PC-3 (cell line): ENCODE results near the gene S1PR1. TPM values are rescaled to one million over a fixed set of nuclear protein-coding genes. Genes with fewer than 3 reads are reported as not detected.
A peak's percentile ranks its signal among the peaks of the same experiment; 100 is the strongest.

ENCODE experiments used
- ATAC-seq: fragments of 200-7000 bp; cut with Tn5 transposase; 2 replicates; pipeline ENCODE4 v1.9.1; 2020; ENCODE audit warnings: mild to moderate bottlenecking, moderate library complexity
- BruUV-seq: library from RNA; stranded (reverse); fragments of 400-500 nt; replicated peaks from 2 replicates; lab custom pipeline; 2021; lab: Mats Ljungman, UMichigan
- CTCF ChIA-PET: fragments of 300-600 bp; sonication (Branson Sonifier 250); formaldehyde crosslinking; loops from one replicate; lab custom pipeline; 2022; ENCODE audit warnings: antibody characterized with exemption; lab: Charles Lee
- POLR2A ChIA-PET: fragments of 300-600 bp; sonication (Branson Sonifier 250); formaldehyde crosslinking; loops from one replicate; lab custom pipeline; 2022; ENCODE audit warnings: antibody characterized with exemption; ENCODE audit not compliant: unreplicated experiment; lab: Charles Lee
- DNase-seq: peaks from one replicate; pipeline ENCODE4 v3.0.0-alpha.2; 2015
- H2AFZ ChIP-seq: fragments of 300-600 bp; sonication (generic); 2 replicates; pipeline ENCODE4 v1.6.0; 2016; ENCODE audit warnings: antibody characterized with exemption, low read length
- H3F3A ChIP-seq: fragments of 300-600 bp; sonication (generic); one replicate; pipeline ENCODE4 v1.6.0; 2017; ENCODE audit warnings: antibody characterized with exemption, low read length, control low read depth, mild to moderate bottlenecking; ENCODE audit not compliant: unreplicated experiment
- H3K27ac ChIP-seq: fragments of 300-600 bp; sonication (generic); 2 replicates; pipeline ENCODE4 v1.5.1; 2016; ENCODE audit warnings: mild to moderate bottlenecking, low read length
- H3K27me3 ChIP-seq: fragments of 300-600 bp; sonication (generic); 2 replicates; pipeline ENCODE4 v1.6.1; 2016; ENCODE audit warnings: low read length, mixed read lengths
- H3K36me3 ChIP-seq: fragments of 300-600 bp; sonication (generic); 2 replicates; pipeline ENCODE4 v1.6.1; 2016; ENCODE audit warnings: low read depth, mixed run types, low read length, mixed read lengths
- H3K4me1 ChIP-seq: fragments of 300-600 bp; sonication (generic); 2 replicates; pipeline ENCODE4 v1.5.1; 2016; ENCODE audit warnings: low read length; ENCODE audit not compliant: insufficient read depth
- H3K4me2 ChIP-seq: fragments of 300-600 bp; sonication (generic); 2 replicates; pipeline ENCODE4 v1.6.0; 2016; ENCODE audit warnings: low read length
- H3K4me3 ChIP-seq: fragments of 300-600 bp; sonication (generic); 2 replicates; pipeline ENCODE4 v1.5.1; 2016; ENCODE audit warnings: mild to moderate bottlenecking, low read length, mixed read lengths
- H3K79me2 ChIP-seq: fragments of 300-600 bp; sonication (generic); 2 replicates; pipeline ENCODE4 v1.6.1; 2017; ENCODE audit warnings: low read length, mixed read lengths
- H3K9ac ChIP-seq: fragments of 300-600 bp; sonication (generic); 2 replicates; pipeline ENCODE4 v1.6.0; 2016; ENCODE audit warnings: mild to moderate bottlenecking, low read length
- H3K9me2 ChIP-seq: fragments of 300-600 bp; sonication (generic); replicated peaks from 2 replicates; pipeline ENCODE4 v1.6.1; 2016; ENCODE audit warnings: mixed run types, low read length, mixed read lengths
- H3K9me3 ChIP-seq: fragments of 300-600 bp; sonication (generic); 2 replicates; pipeline ENCODE4 v1.6.1; 2016; ENCODE audit warnings: low read length, mixed read lengths
- H4K20me1 ChIP-seq: fragments of 300-600 bp; sonication (generic); 2 replicates; pipeline ENCODE4 v1.6.1; 2016; ENCODE audit warnings: low read length, mixed read lengths
- CTCF ChIP-seq: fragments of 300-600 bp; sonication (generic); conservative IDR thresholded peaks from 2 replicates; pipeline ENCODE4 v1.5.1; 2017; ENCODE audit warnings: antibody characterized with exemption, low read depth, mild to moderate bottlenecking, low read length
- EZH2 ChIP-seq: fragments of 300-600 bp; sonication (generic); IDR thresholded peaks from one replicate; pipeline ENCODE4 v1.6.1; 2017; ENCODE audit warnings: antibody characterized with exemption, mild to moderate bottlenecking, low read length; ENCODE audit not compliant: unreplicated experiment
- EZH2phosphoT487 ChIP-seq: fragments of 300-600 bp; sonication (generic); IDR thresholded peaks from 2 replicates; pipeline ENCODE4 v1.6.1; 2018; ENCODE audit warnings: mild to moderate bottlenecking, antibody characterized with exemption, low read length, borderline replicate concordance
- intact Hi-C: fragments of 100-400 bp; cut with micrococcal nuclease; formaldehyde crosslinking; loops from 2 replicates; pipeline ENCODE4 v1.9.0; 2023
- total RNA-seq: library from RNA; depleted of rRNA; stranded (reverse); fragments of >200 nt; gene quantifications from 2 replicates; pipeline ENCODE4 v1.2.3, GENCODE V29; 2014

The S1PR1 gene
- total RNA-seq, 1 experiment from 2014 or later = 2.1 TPM

DNA sequence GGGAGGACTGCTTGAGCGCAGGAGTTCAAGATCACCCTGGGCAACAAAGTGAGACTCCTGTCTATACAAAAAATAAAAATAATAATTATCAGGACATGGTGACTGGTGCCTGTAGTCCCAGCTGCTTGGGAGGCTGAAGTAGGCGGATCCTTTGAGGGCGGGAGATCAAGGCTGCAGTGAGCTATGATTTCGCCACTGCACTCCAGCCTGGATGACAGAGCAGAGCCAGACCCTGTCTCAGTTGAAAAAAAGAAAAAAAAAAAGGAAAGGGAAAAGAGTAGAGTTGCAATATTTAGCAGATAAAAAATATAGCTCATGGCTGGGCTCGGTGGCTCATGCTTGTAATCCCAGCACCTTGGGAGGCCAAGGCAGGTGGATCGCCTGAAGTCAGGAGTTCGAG is 3.3 kb upstream of the S1PR1 start:
- H3K4me2 ChIP-seq = no peak overlapping the region
- H2AFZ ChIP-seq = no peak overlapping the region
- H4K20me1 ChIP-seq = no peaks in the 10 kb centered on the region
- intact Hi-C loops = no loop called here
- CTCF ChIA-PET = no interaction called here
- no peak overlapping the region for H3K4me3 ChIP-seq
- no peaks in the 10 kb centered on the region for H3K27me3 ChIP-seq
- no peaks in the 10 kb centered on the region for H3F3A ChIP-seq
- no peaks in the 10 kb centered on the region for H3K9me3 ChIP-seq
- DNase-seq = no peak
- no peak overlapping the region for H3K9ac ChIP-seq
- POLR2A ChIA-PET = interaction anchor here (0.6 kb wide), 2 partner anchors 55 to 246 kb away, joined by 4 to 5 read pairs; no protein-coding TSS in a partner anchor
- peaks cover 8% of the 10 kb centered on the region; the same call in 1 of the 2 replicates for H3K4me1 ChIP-seq
- no peak overlapping the region for H3K27ac ChIP-seq
- H3K79me2 ChIP-seq = no peaks in the 10 kb centered on the region
- H3K9me2 ChIP-seq = no peaks in the 10 kb centered on the region
- TF ChIP-seq CTCF (no peak), EZH2phosphoT487 (no peak), EZH2 (no peak)
- H3K36me3 ChIP-seq = no peaks in the 10 kb centered on the region
- no TSS peak for BruUV-seq
- ATAC-seq = no peak

- intact Hi-C loops = loop anchor here (5.0 kb wide), 2 partner anchors 83 to 122 kb away; no protein-coding TSS in a partner anchor
- DNase-seq (no peak), ATAC-seq (no peak; the same call in 1 of the 2 replicates)
- Histone ChIP-seq H3K4me1 (peaks cover 9% of the 10 kb centered on the region; the same call in 1 of the 2 replicates), H3K4me3 (peak overlapping the region; percentile 79), H3K9me3 (no peaks in the 10 kb centered on the region), H3K79me2 (no peaks in the 10 kb centered on the region), H3K4me2 (peak overlapping the region; percentile 97), H3F3A (no peaks in the 10 kb centered on the region), H3K27me3 (no peaks in the 10 kb centered on the region), H2AFZ (peak overlapping the region; percentile 92), H3K9me2 (no peaks in the 10 kb centered on the region), H3K36me3 (no peaks in the 10 kb centered on the region), H3K27ac (no peak overlapping the region), H3K9ac (no peak overlapping the region), H4K20me1 (no peaks in the 10 kb centered on the region)
- BruUV-seq = no TSS peak
- ChIA-PET CTCF (interaction anchor here (0.6 to 1.0 kb wide), 5 partner anchors 47 to 612 kb away, joined by 3 to 19 read pairs (median 8); no protein-coding TSS in a partner anchor), POLR2A (interaction anchor here (0.9 kb wide), 1 partner anchor 27 kb away, joined by 3 read pairs; no protein-coding TSS in a partner anchor)
- TF ChIP-seq EZH2 (no peak), EZH2phosphoT487 (no peak), CTCF (no peak)
Observed at GRCh38 chr1:101235216-101235695, 1.6 kb upstream of the S1PR1 start.
